ENCODE data around the gene LRP8.

GRCh38 chr1:53285546-53285945 lies 42.3 kb downstream of the LRP8 start:
- TF ChIP-seq CTCF (IDR thresholded peaks at IDR 0.05 in 2 of 3, conservative IDR thresholded peaks at IDR 0.05 in 1 of 3; ENCODE audit: borderline replicate concordance in 1 of 3, insufficient read depth in 1 of 3, low read depth in 2 of 3, low read length in 2 of 3) (no peak), SP1 (IDR thresholded peaks at IDR 0.05; ENCODE audit: low read depth) (no peak), EZH2phosphoT487 (IDR thresholded peaks at IDR 0.05; ENCODE audit: borderline replicate concordance) (no peak), ZFX (IDR thresholded peaks at IDR 0.05) (no peak), CEBPB (IDR thresholded peaks at IDR 0.05; ENCODE audit: low read depth) (no peak), POLR2A (IDR thresholded peaks at IDR 0.05; ENCODE audit: borderline replicate concordance, extremely low read depth, insufficient read depth, insufficient read length) (no peak), RAD21 (IDR thresholded peaks at IDR 0.05; ENCODE audit: low read depth) (no peak), JUND (IDR thresholded peaks at IDR 0.05) (no peak), CBX3 (IDR thresholded peaks at IDR 0.05; ENCODE audit: low read depth) (no peak), EZH2 (IDR thresholded peaks at IDR 0.05) (no peak), POLR2AphosphoS5 (IDR thresholded peaks at IDR 0.05; ENCODE audit: low read depth, low read length) (no peak), EGR1 (IDR thresholded peaks at IDR 0.05; ENCODE audit: low read depth) (no peak)
- TF ChIP-seq, protein P1, sequence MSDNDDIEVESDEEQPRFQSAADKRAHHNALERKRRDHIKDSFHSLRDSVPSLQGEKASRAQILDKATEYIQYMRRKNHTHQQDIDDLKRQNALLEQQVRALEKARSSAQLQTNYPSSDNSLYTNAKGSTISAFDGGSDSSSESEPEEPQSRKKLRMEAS (IDR thresholded peaks at IDR 0.05), result no peak
- TF ChIP-seq, protein P2, sequence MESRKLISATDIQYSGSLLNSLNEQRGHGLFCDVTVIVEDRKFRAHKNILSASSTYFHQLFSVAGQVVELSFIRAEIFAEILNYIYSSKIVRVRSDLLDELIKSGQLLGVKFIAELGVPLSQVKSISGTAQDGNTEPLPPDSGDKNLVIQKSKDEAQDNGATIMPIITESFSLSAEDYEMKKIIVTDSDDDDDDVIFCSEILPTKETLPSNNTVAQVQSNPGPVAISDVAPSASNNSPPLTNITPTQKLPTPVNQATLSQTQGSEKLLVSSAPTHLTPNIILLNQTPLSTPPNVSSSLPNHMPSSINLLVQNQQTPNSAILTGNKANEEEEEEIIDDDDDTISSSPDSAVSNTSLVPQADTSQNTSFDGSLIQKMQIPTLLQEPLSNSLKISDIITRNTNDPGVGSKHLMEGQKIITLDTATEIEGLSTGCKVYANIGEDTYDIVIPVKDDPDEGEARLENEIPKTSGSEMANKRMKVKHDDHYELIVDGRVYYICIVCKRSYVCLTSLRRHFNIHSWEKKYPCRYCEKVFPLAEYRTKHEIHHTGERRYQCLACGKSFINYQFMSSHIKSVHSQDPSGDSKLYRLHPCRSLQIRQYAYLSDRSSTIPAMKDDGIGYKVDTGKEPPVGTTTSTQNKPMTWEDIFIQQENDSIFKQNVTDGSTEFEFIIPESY (IDR thresholded peaks at IDR 0.05; ENCODE audit: extremely low read depth, insufficient replicate concordance, low read length), result no peak
